Neural cell (in vitro differentiated cells): ENCODE data around the gene CLTB.

Experiments used
- EP300 ChIP-seq: fragments of 450-650 bp; conservative IDR thresholded peaks from 2 replicates; pipeline ENCODE4 v1.6.1; 2014; ENCODE audit warnings: antibody characterized with exemption, mild to moderate bottlenecking, moderate library complexity; ENCODE audit not compliant: poor library complexity, severe bottlenecking
- POLR2AphosphoS5 ChIP-seq: IDR thresholded peaks from 2 replicates; pipeline ENCODE4 v1.6.1; 2012
- TAF1 ChIP-seq: IDR thresholded peaks from 2 replicates; pipeline ENCODE4 v1.6.1; 2012; ENCODE audit warnings: low read depth
- TF ChIP-seq, protein P1 (sequence below): fragments of 450-650 bp; IDR thresholded peaks from 2 replicates; pipeline ENCODE4 v1.5.1; 2014; ENCODE audit warnings: antibody characterized with exemption, mild to moderate bottlenecking, moderate library complexity; ENCODE audit not compliant: poor library complexity, severe bottlenecking

DNA sequence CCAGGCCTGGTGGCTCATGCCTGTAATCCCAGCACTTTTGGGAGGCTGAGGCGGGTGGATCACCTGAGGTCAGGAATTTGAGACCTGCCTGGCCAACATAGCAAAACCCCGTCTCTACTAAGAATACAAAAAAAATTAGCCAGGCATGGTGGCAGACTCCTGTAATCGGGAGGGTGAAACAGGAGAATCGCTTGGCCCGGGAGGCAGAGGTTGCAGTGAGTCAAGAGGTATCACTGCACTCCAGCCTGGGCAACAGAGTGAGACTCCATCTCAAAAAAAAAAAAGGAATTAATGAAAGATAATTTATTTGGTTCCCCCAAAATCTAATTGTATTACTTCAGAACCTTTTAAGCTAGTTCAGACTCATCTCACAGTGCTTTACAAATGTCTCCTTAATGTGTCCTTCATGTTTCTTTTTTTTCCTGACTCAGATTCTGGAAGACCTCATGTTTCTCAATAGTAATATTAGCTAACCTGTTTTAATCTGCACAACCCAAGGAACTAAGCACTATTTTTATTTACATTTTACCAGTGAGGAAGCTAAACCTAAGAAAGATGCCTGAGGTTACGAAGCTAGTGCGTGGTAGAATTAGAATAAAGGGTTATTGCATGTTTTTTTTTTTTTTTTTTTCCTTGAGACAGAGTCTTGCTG, 46.9 kb upstream of the CLTB start:
- TF ChIP-seq, protein P1, sequence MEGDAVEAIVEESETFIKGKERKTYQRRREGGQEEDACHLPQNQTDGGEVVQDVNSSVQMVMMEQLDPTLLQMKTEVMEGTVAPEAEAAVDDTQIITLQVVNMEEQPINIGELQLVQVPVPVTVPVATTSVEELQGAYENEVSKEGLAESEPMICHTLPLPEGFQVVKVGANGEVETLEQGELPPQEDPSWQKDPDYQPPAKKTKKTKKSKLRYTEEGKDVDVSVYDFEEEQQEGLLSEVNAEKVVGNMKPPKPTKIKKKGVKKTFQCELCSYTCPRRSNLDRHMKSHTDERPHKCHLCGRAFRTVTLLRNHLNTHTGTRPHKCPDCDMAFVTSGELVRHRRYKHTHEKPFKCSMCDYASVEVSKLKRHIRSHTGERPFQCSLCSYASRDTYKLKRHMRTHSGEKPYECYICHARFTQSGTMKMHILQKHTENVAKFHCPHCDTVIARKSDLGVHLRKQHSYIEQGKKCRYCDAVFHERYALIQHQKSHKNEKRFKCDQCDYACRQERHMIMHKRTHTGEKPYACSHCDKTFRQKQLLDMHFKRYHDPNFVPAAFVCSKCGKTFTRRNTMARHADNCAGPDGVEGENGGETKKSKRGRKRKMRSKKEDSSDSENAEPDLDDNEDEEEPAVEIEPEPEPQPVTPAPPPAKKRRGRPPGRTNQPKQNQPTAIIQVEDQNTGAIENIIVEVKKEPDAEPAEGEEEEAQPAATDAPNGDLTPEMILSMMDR, result no peak
- TF ChIP-seq TAF1 (no peak), POLR2AphosphoS5 (no peak), EP300 (no peak)
